GM18951 (cell line): Measurements from ENCODE around the gene SLC35F3.
A peak's percentile ranks its signal among the peaks of the same experiment; 100 is the strongest.

Experiments used
- POLR2A ChIP-seq: IDR thresholded peaks from 4 replicates; pipeline ENCODE4 v1.6.1; 2011; ENCODE audit warnings: mild to moderate bottlenecking; ENCODE audit not compliant: insufficient read length, insufficient read depth; ENCODE audit errors: extremely low read depth
- in situ Hi-C: fragments of 300-500 bp; cut with MboI; formaldehyde crosslinking; loops from one replicate; pipeline ENCODE4 v1.12.0; 2022; ENCODE audit warnings: low sequenced_read_pairs, mixed read lengths, inconsistent platforms; ENCODE audit not compliant: unreplicated experiment

The SLC35F3 gene

GRCh38 chr1:234362558-234362957 lies 458.1 kb downstream of the SLC35F3 start:
- in situ Hi-C loops, result no loop called here
- TF ChIP-seq POLR2A, result no peak

- in situ Hi-C loops, result no loop called here
- TF ChIP-seq POLR2A, result no peak
Observed at GRCh38 chr1:234368320-234369032, 464.0 kb downstream of the SLC35F3 start.

- no peak for TF ChIP-seq POLR2A
- in situ Hi-C loops, result no loop called here
Observed at GRCh38 chr1:234369033-234369430, 464.6 kb downstream of the SLC35F3 start.

- TF ChIP-seq POLR2A, result no peak
- in situ Hi-C loops, result no loop called here
Observed at GRCh38 chr1:234369784-234370183, 465.3 kb downstream of the SLC35F3 start.

GRCh38 chr1:234371414-234371813 lies 466.9 kb downstream of the SLC35F3 start:
- TF ChIP-seq POLR2A, result no peak

GRCh38 chr1:234372011-234372757 lies 467.7 kb downstream of the SLC35F3 start:
- in situ Hi-C loops, result no loop called here

More at GRCh38 chr1:234371414-234371813, 466.9 kb downstream of the SLC35F3 start:
- in situ Hi-C loops, result no loop called here

GRCh38 chr1:234373064-234373958 lies 468.8 kb downstream of the SLC35F3 start, which contains the start of gene COA6:
Gene COA6, plus strand, starts transcription at chr1:234373456. Its CDS starts 11 bp downstream, at chr1:234373467.
- in situ Hi-C loops, result no loop called here
- TF ChIP-seq POLR2A, result peak; percentile 93

More at GRCh38 chr1:234372011-234372757, 467.7 kb downstream of the SLC35F3 start:
- TF ChIP-seq POLR2A, result no peak

- in situ Hi-C loops, result no loop called here
- TF ChIP-seq POLR2A, result no peak
Observed at GRCh38 chr1:234373959-234374254, 469.4 kb downstream of the SLC35F3 start.
